HepG2 (cell line): ENCODE data around the gene OXSM. TPM values are rescaled to one million over a fixed set of nuclear protein-coding genes. Genes with fewer than 3 reads are reported as not detected.

Experiments used
- ARID2 ChIP-seq: sonication (generic); formaldehyde crosslinking; IDR thresholded peaks from 2 replicates; pipeline ENCODE4 v1.8.1; 2022; ENCODE audit warnings: mild to moderate bottlenecking, missing genetic modification reagents, borderline replicate concordance
- BORCS8-MEF2B ChIP-seq: sonication (generic); formaldehyde crosslinking; IDR thresholded peaks from 2 replicates; pipeline ENCODE4 v1.8.0; 2022; ENCODE audit warnings: mild to moderate bottlenecking, missing genetic modification reagents
- HCFC1 ChIP-seq: fragments of 150-350 bp; IDR thresholded peaks from 2 replicates; pipeline ENCODE4 v1.6.1; 2014; ENCODE audit warnings: low read depth, low read length
- KLF15 ChIP-seq: sonication (generic); formaldehyde crosslinking; IDR thresholded peaks from 2 replicates; pipeline ENCODE4 v1.8.1; 2023; ENCODE audit warnings: borderline replicate concordance, mild to moderate bottlenecking, inconsistent platforms, missing genetic modification reagents, mixed read lengths
- MAFF ChIP-seq: IDR thresholded peaks from 2 replicates; pipeline ENCODE4 v1.6.1; 2011; ENCODE audit warnings: low read depth, low read length, improper control_type of control experiment
- MYNN ChIP-seq: sonication (generic); formaldehyde crosslinking; IDR thresholded peaks from 2 replicates; pipeline ENCODE4 v1.4.0; 2020; ENCODE audit warnings: mild to moderate bottlenecking, low read depth, missing genetic modification reagents
- polyA plus RNA-seq, 8 experiments: library from polyadenylated mRNA; depleted of rRNA in 3 of 8; stranded (reverse) in 7 of 8; unstranded in 1 of 8; fragments of >200 nt; fragmentation: Illumina TruSeq in 4 of 8; extraction: Trizol in 4 of 8; gene quantifications; 2 replicates each; pipeline versions ENCODE4 v1.2.1 to v1.2.3, GENCODE V29; 2011 to 2016; ENCODE audit warnings: low read depth in 4 of 8, missing spikeins in 1 of 8, mixed read lengths in 1 of 8; ENCODE audit not compliant: insufficient read depth in 1 of 8
- total RNA-seq, 5 experiments: library from RNA; depleted of rRNA; stranded (reverse); fragments of >200 nt; fragmentation: Illumina TruSeq; extraction: Trizol; gene quantifications; 2 replicates each; pipeline ENCODE4 v1.2.3, GENCODE V29; 2016; ENCODE audit warnings: low read depth in 1 of 5
- TF ChIP-seq, protein P1 (sequence below): IDR thresholded peaks from 2 replicates; pipeline ENCODE4 v1.6.1; 2016; ENCODE audit warnings: low read depth, missing genetic modification reagents, missing compliant biosample characterization
- TF ChIP-seq, protein P2 (sequence below): sonication (generic); formaldehyde crosslinking; IDR thresholded peaks from 2 replicates; pipeline ENCODE4 v1.5.1; 2020; ENCODE audit warnings: mild to moderate bottlenecking, missing genetic modification reagents
- TF ChIP-seq, protein P3 (sequence below): sonication (generic); formaldehyde crosslinking; IDR thresholded peaks from 2 replicates; pipeline ENCODE4 v1.4.0; 2020; ENCODE audit warnings: low read depth, mild to moderate bottlenecking, missing genetic modification reagents
- TF ChIP-seq, protein P4 (sequence below): sonication (generic); formaldehyde crosslinking; IDR thresholded peaks from 2 replicates; pipeline ENCODE4 v1.5.1; 2020; ENCODE audit warnings: mild to moderate bottlenecking, missing genetic modification reagents, borderline replicate concordance

Gene OXSM
- total and polyA plus RNA-seq, 2 of the 13 experiments (the other 11 are each of a cell fraction or from before 2014, with no cell fraction given): 18.2 to 34.4 TPM

DNA sequence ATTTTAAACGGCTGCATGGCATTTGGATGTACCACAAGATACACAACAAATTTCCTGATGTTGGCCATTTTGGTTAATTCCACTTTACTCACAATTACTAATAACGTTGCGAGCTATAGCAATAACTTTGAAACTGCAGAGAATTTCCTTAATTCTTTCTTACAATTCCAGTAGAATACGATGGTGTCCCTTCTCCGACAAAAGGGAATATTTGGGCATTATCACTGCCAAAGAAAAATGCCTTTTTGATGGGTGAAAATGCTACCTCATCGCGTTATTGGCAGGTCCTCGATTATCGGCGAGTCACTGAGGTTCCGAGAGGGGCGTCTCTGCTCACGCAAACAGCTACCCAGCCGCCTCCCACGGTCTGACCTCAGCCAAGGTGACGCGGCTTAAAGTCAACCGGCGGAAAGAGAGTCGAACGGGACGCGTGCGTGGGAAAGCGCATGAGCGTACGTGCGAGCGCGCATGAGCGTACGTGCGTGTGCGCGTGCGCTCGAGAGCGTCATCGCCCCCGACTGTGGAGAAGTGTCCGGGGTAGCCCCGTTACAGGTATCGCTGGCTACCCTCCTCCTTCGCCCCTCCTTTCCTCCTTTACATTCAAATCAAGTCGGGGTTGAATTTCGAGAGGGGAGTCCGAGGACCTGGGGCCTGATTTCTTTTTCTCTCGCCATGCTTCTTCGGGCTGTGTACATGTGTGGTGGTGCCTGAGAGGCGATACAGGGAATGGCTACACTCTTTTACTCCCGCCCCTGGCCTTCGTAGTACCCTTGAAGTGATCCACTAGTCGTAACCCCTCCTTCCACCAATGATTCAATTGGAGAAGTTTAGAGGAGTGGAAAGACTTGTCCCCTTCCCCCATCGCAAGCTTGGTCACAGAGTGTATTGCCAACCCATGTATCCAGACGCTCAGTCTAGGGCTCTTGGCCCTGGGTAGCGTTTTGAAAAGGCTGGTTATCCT, at the start of gene OXSM (continued):
- TF ChIP-seq, protein P1, sequence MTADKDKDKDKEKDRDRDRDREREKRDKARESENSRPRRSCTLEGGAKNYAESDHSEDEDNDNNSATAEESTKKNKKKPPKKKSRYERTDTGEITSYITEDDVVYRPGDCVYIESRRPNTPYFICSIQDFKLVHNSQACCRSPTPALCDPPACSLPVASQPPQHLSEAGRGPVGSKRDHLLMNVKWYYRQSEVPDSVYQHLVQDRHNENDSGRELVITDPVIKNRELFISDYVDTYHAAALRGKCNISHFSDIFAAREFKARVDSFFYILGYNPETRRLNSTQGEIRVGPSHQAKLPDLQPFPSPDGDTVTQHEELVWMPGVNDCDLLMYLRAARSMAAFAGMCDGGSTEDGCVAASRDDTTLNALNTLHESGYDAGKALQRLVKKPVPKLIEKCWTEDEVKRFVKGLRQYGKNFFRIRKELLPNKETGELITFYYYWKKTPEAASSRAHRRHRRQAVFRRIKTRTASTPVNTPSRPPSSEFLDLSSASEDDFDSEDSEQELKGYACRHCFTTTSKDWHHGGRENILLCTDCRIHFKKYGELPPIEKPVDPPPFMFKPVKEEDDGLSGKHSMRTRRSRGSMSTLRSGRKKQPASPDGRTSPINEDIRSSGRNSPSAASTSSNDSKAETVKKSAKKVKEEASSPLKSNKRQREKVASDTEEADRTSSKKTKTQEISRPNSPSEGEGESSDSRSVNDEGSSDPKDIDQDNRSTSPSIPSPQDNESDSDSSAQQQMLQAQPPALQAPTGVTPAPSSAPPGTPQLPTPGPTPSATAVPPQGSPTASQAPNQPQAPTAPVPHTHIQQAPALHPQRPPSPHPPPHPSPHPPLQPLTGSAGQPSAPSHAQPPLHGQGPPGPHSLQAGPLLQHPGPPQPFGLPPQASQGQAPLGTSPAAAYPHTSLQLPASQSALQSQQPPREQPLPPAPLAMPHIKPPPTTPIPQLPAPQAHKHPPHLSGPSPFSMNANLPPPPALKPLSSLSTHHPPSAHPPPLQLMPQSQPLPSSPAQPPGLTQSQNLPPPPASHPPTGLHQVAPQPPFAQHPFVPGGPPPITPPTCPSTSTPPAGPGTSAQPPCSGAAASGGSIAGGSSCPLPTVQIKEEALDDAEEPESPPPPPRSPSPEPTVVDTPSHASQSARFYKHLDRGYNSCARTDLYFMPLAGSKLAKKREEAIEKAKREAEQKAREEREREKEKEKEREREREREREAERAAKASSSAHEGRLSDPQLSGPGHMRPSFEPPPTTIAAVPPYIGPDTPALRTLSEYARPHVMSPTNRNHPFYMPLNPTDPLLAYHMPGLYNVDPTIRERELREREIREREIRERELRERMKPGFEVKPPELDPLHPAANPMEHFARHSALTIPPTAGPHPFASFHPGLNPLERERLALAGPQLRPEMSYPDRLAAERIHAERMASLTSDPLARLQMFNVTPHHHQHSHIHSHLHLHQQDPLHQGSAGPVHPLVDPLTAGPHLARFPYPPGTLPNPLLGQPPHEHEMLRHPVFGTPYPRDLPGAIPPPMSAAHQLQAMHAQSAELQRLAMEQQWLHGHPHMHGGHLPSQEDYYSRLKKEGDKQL (CRISPR knock-in tag): 0 out of 2 replicates have a peak, but pooled peaks have one; percentile 37
- no peak for TF ChIP-seq HCFC1
- peak; percentile 77; the same call in 1 of the 2 replicates for TF ChIP-seq KLF15
- TF ChIP-seq MYNN (CRISPR knock-in tag): no peak
- TF ChIP-seq ARID2: peak; percentile 91; the same call in 1 of the 2 replicates
- TF ChIP-seq BORCS8-MEF2B (CRISPR knock-in tag): peak; percentile 90
- TF ChIP-seq, protein P2, sequence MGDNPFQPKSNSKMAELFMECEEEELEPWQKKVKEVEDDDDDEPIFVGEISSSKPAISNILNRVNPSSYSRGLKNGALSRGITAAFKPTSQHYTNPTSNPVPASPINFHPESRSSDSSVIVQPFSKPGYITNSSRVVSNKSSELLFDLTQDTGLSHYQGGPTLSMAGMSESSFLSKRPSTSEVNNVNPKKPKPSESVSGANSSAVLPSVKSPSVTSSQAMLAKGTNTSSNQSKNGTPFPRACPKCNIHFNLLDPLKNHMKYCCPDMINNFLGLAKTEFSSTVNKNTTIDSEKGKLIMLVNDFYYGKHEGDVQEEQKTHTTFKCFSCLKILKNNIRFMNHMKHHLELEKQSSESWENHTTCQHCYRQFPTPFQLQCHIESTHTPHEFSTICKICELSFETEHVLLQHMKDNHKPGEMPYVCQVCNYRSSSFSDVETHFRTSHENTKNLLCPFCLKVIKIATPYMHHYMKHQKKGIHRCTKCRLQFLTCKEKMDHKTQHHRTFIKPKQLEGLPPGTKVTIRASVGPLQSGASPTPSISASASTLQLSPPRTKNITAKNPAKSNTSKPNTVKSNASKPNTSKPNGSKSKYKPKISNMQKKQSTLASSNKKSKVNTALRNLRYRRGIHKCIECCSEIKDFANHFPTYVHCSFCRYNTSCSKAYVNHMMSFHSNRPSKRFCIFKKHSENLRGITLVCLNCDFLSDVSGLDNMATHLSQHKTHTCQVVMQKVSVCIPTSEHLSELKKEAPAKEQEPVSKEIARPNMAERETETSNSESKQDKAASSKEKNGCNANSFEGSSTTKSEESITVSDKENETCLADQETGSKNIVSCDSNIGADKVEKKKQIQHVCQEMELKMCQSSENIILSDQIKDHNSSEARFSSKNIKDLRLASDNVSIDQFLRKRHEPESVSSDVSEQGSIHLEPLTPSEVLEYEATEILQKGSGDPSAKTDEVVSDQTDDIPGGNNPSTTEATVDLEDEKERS (CRISPR knock-in tag): peak; percentile 65; the same call in 1 of the 2 replicates
- TF ChIP-seq, protein P3, sequence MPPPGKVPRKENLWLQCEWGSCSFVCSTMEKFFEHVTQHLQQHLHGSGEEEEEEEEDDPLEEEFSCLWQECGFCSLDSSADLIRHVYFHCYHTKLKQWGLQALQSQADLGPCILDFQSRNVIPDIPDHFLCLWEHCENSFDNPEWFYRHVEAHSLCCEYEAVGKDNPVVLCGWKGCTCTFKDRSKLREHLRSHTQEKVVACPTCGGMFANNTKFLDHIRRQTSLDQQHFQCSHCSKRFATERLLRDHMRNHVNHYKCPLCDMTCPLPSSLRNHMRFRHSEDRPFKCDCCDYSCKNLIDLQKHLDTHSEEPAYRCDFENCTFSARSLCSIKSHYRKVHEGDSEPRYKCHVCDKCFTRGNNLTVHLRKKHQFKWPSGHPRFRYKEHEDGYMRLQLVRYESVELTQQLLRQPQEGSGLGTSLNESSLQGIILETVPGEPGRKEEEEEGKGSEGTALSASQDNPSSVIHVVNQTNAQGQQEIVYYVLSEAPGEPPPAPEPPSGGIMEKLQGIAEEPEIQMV (CRISPR knock-in tag): peak; percentile 67; the same call in 1 of the 2 replicates
- TF ChIP-seq, protein P4, sequence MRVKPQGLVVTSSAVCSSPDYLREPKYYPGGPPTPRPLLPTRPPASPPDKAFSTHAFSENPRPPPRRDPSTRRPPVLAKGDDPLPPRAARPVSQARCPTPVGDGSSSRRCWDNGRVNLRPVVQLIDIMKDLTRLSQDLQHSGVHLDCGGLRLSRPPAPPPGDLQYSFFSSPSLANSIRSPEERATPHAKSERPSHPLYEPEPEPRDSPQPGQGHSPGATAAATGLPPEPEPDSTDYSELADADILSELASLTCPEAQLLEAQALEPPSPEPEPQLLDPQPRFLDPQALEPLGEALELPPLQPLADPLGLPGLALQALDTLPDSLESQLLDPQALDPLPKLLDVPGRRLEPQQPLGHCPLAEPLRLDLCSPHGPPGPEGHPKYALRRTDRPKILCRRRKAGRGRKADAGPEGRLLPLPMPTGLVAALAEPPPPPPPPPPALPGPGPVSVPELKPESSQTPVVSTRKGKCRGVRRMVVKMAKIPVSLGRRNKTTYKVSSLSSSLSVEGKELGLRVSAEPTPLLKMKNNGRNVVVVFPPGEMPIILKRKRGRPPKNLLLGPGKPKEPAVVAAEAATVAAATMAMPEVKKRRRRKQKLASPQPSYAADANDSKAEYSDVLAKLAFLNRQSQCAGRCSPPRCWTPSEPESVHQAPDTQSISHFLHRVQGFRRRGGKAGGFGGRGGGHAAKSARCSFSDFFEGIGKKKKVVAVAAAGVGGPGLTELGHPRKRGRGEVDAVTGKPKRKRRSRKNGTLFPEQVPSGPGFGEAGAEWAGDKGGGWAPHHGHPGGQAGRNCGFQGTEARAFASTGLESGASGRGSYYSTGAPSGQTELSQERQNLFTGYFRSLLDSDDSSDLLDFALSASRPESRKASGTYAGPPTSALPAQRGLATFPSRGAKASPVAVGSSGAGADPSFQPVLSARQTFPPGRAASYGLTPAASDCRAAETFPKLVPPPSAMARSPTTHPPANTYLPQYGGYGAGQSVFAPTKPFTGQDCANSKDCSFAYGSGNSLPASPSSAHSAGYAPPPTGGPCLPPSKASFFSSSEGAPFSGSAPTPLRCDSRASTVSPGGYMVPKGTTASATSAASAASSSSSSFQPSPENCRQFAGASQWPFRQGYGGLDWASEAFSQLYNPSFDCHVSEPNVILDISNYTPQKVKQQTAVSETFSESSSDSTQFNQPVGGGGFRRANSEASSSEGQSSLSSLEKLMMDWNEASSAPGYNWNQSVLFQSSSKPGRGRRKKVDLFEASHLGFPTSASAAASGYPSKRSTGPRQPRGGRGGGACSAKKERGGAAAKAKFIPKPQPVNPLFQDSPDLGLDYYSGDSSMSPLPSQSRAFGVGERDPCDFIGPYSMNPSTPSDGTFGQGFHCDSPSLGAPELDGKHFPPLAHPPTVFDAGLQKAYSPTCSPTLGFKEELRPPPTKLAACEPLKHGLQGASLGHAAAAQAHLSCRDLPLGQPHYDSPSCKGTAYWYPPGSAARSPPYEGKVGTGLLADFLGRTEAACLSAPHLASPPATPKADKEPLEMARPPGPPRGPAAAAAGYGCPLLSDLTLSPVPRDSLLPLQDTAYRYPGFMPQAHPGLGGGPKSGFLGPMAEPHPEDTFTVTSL: peak; percentile 70; the same call in 1 of the 2 replicates
- no peak for TF ChIP-seq MAFF
